ENCODE data around the gene ANXA1. TPM values are rescaled to one million over a fixed set of nuclear protein-coding genes. Genes with fewer than 3 reads are reported as not detected.

Gene ANXA1
- total and polyA plus RNA-seq, 2 experiments from 2014 or later: 4.9 to 5.8 TPM

DNA sequence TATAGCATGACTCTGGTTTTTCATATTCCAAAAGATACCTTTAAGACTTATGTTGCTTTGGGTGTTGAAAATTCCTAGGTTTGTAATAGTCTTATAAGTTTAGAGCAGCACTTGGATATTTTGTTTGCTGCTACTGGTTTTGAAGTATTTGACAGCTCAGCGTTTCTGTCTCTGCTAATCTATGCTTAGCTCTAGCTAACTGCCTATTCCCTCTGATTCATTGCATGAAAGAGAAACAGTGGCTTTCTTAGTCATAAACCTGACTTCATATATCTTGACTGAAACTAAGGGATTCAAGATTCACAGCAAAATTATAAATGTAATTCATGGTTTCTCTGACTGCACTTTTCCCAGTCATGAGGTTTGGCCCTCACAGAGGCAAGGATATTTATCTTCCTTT lies 35.6 kb upstream of the ANXA1 start:
- Histone ChIP-seq H3K4me2 (no peak overlapping the region), H3K4me1 (ENCODE audit: insufficient read depth) (no peaks in the 10 kb centered on the region), H4K20me1 (replicated peaks; ENCODE audit: insufficient read depth) (no peaks in the 10 kb centered on the region), H2AFZ (no peak overlapping the region), H3K79me2 (replicated peaks; ENCODE audit: insufficient read depth) (no peaks in the 10 kb centered on the region), H3F3A (replicated peaks; ENCODE audit: low read depth) (no peaks in the 10 kb centered on the region), H3K4me3 (no peak overlapping the region), H3K27ac (ENCODE audit: low read depth) (no peak overlapping the region), H3K27me3 (ENCODE audit: insufficient read depth) (no peaks in the 10 kb centered on the region), H3K9me2 (ENCODE audit: insufficient read depth) (no peaks in the 10 kb centered on the region), H3K36me3 (ENCODE audit: insufficient read depth) (no peaks in the 10 kb centered on the region)
- Mint-ChIP-seq H3K27ac (no peak overlapping the region), H3K27me3 (ENCODE audit: insufficient read depth, low read depth, poor library complexity) (no peaks in the 10 kb centered on the region), H3K4me3 (no peak overlapping the region), H3K36me3 (ENCODE audit: low read depth) (no peaks in the 10 kb centered on the region), H3K9me3 (no peaks in the 10 kb centered on the region), H3K4me1 (no peaks in the 10 kb centered on the region)
- DNase-seq (ENCODE audit: low spot score) (no peak), ATAC-seq (no peak)
- TF ChIP-seq POLR2AphosphoS5 (IDR thresholded peaks at IDR 0.05; ENCODE audit: low read depth): no peak
- no peak for TF ChIP-seq ZNF114 (CRISPR knock-in tag; IDR thresholded peaks at IDR 0.05)
- TF ChIP-seq NANOG (IDR thresholded peaks at IDR 0.05; ENCODE audit: borderline replicate concordance): no peak

DNA sequence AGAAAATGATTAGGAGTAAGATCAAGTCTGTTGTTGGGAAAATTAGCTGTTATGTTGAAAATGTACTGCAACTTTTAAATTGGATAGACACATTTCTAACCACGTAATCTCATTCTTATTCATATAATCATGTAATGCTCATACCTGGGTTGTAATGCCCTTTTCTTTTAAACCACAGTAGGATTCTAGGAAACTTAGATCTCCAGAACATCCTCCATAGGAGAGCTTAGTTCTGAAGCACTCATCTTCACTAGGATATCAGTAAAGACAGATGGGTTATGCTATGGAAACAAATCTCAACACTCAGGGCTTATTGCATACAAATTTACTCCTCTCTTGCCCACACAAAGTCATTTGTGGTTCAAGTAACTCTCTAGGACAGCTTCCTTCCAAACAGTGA lies 34.8 kb upstream of the ANXA1 start:
- H3K36me3 ChIP-seq (ENCODE audit: insufficient read depth): no peaks in the 10 kb centered on the region
- H3K36me3 Mint-ChIP-seq (ENCODE audit: low read depth): no peaks in the 10 kb centered on the region
- H3K4me3 Mint-ChIP-seq: no peak overlapping the region
- H3K4me2 ChIP-seq: no peak overlapping the region
- no peaks in the 10 kb centered on the region for H4K20me1 ChIP-seq (replicated peaks; ENCODE audit: insufficient read depth)
- no peak overlapping the region for H3K27ac Mint-ChIP-seq
- no peaks in the 10 kb centered on the region for H3K9me2 ChIP-seq (ENCODE audit: insufficient read depth)
- H3K27ac ChIP-seq (ENCODE audit: low read depth): no peak overlapping the region
- TF ChIP-seq JUNB (IDR thresholded peaks at IDR 0.05; ENCODE audit: unreplicated experiment) (no peak), STAT1 (IDR thresholded peaks at IDR 0.05; ENCODE audit: unreplicated experiment) (no peak), POLR2AphosphoS5 (IDR thresholded peaks at IDR 0.05; ENCODE audit: low read depth) (no peak), NANOG (IDR thresholded peaks at IDR 0.05; ENCODE audit: borderline replicate concordance) (no peak), ZNF114 (CRISPR knock-in tag; IDR thresholded peaks at IDR 0.05) (no peak), CREB1 (CRISPR knock-in tag; IDR thresholded peaks at IDR 0.05; ENCODE audit: low read depth) (no peak), EZH2 (IDR thresholded peaks at IDR 0.05; ENCODE audit: low read depth, unreplicated experiment) (no peak)
- TF ChIP-seq, protein P1, sequence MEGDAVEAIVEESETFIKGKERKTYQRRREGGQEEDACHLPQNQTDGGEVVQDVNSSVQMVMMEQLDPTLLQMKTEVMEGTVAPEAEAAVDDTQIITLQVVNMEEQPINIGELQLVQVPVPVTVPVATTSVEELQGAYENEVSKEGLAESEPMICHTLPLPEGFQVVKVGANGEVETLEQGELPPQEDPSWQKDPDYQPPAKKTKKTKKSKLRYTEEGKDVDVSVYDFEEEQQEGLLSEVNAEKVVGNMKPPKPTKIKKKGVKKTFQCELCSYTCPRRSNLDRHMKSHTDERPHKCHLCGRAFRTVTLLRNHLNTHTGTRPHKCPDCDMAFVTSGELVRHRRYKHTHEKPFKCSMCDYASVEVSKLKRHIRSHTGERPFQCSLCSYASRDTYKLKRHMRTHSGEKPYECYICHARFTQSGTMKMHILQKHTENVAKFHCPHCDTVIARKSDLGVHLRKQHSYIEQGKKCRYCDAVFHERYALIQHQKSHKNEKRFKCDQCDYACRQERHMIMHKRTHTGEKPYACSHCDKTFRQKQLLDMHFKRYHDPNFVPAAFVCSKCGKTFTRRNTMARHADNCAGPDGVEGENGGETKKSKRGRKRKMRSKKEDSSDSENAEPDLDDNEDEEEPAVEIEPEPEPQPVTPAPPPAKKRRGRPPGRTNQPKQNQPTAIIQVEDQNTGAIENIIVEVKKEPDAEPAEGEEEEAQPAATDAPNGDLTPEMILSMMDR (conservative IDR thresholded peaks at IDR 0.05; ENCODE audit: low read depth in 2 of 2): no peak
- TF ChIP-seq, protein P2, sequence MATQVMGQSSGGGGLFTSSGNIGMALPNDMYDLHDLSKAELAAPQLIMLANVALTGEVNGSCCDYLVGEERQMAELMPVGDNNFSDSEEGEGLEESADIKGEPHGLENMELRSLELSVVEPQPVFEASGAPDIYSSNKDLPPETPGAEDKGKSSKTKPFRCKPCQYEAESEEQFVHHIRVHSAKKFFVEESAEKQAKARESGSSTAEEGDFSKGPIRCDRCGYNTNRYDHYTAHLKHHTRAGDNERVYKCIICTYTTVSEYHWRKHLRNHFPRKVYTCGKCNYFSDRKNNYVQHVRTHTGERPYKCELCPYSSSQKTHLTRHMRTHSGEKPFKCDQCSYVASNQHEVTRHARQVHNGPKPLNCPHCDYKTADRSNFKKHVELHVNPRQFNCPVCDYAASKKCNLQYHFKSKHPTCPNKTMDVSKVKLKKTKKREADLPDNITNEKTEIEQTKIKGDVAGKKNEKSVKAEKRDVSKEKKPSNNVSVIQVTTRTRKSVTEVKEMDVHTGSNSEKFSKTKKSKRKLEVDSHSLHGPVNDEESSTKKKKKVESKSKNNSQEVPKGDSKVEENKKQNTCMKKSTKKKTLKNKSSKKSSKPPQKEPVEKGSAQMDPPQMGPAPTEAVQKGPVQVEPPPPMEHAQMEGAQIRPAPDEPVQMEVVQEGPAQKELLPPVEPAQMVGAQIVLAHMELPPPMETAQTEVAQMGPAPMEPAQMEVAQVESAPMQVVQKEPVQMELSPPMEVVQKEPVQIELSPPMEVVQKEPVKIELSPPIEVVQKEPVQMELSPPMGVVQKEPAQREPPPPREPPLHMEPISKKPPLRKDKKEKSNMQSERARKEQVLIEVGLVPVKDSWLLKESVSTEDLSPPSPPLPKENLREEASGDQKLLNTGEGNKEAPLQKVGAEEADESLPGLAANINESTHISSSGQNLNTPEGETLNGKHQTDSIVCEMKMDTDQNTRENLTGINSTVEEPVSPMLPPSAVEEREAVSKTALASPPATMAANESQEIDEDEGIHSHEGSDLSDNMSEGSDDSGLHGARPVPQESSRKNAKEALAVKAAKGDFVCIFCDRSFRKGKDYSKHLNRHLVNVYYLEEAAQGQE (IDR thresholded peaks at IDR 0.05; ENCODE audit: unreplicated experiment): no peak
- H3K4me1 ChIP-seq (ENCODE audit: insufficient read depth): no peaks in the 10 kb centered on the region
- H3K4me1 Mint-ChIP-seq: no peaks in the 10 kb centered on the region
- no peak overlapping the region for H2AFZ ChIP-seq
- H3K27me3 ChIP-seq (ENCODE audit: insufficient read depth): no peaks in the 10 kb centered on the region
- no peak overlapping the region for H3K4me3 ChIP-seq
- DNase-seq (ENCODE audit: low spot score): no peak
- H3F3A ChIP-seq (replicated peaks; ENCODE audit: low read depth): no peaks in the 10 kb centered on the region
- H3K79me2 ChIP-seq (replicated peaks; ENCODE audit: insufficient read depth): no peaks in the 10 kb centered on the region
- H3K9me3 Mint-ChIP-seq: no peaks in the 10 kb centered on the region
- no peak for ATAC-seq
- H3K27me3 Mint-ChIP-seq (ENCODE audit: insufficient read depth, low read depth, poor library complexity): no peaks in the 10 kb centered on the region
